ENCODE data around the gene GPT2.
"Not testable (repeated sequence)": the region's sequence is repeated elsewhere in the genome, so short reads cannot be mapped to it uniquely, and the experiment has no call there.

Gene GPT2

GRCh38 chr16:46932802-46933201 is 48.6 kb downstream of the GPT2 start:
- no peak for TF ChIP-seq PPARA (CRISPR knock-in tag; IDR thresholded peaks at IDR 0.05; ENCODE audit: borderline replicate concordance)
- no peak for TF ChIP-seq RARB (CRISPR knock-in tag; IDR thresholded peaks at IDR 0.05)
- TF ChIP-seq BACH2 (CRISPR knock-in tag; IDR thresholded peaks at IDR 0.05; ENCODE audit: borderline replicate concordance) = no peak
- no peak for TF ChIP-seq SNAI2 (CRISPR knock-in tag; IDR thresholded peaks at IDR 0.05)
- TF ChIP-seq ISL1 (CRISPR knock-in tag; IDR thresholded peaks at IDR 0.05) = no peak
- TF ChIP-seq ZNF70 (CRISPR knock-in tag; IDR thresholded peaks at IDR 0.05) = no peak
- no peak for TF ChIP-seq ZNF8 (CRISPR knock-in tag; IDR thresholded peaks at IDR 0.05)
- TF ChIP-seq TOX (CRISPR knock-in tag; IDR thresholded peaks at IDR 0.05; ENCODE audit: borderline replicate concordance) = no peak
- TF ChIP-seq ZFP3 (CRISPR knock-in tag; IDR thresholded peaks at IDR 0.05) = no peak
- no peak for TF ChIP-seq POU6F1 (CRISPR knock-in tag; IDR thresholded peaks at IDR 0.05; ENCODE audit: borderline replicate concordance, low read depth)
- no peak for TF ChIP-seq ESRRG (CRISPR knock-in tag; IDR thresholded peaks at IDR 0.05)
- no peak for TF ChIP-seq OSR1 (CRISPR knock-in tag; IDR thresholded peaks at IDR 0.05)
- TF ChIP-seq GLIS3 (CRISPR knock-in tag; IDR thresholded peaks at IDR 0.05) = no peak
- no peak for ATAC-seq

- TF ChIP-seq TSHZ2 (CRISPR knock-in tag; IDR thresholded peaks at IDR 0.05) (no peak), RARB (CRISPR knock-in tag; IDR thresholded peaks at IDR 0.05) (no peak), TOX (CRISPR knock-in tag; IDR thresholded peaks at IDR 0.05; ENCODE audit: borderline replicate concordance) (no peak), CREB5 (CRISPR knock-in tag; IDR thresholded peaks at IDR 0.05; ENCODE audit: low read depth) (no peak), ZFP3 (CRISPR knock-in tag; IDR thresholded peaks at IDR 0.05) (no peak), ZFP30 (CRISPR knock-in tag; IDR thresholded peaks at IDR 0.05) (no peak), PPARA (CRISPR knock-in tag; IDR thresholded peaks at IDR 0.05; ENCODE audit: borderline replicate concordance) (no peak), PATZ1 (CRISPR knock-in tag; IDR thresholded peaks at IDR 0.05; ENCODE audit: borderline replicate concordance) (no peak), ZNF8 (CRISPR knock-in tag; IDR thresholded peaks at IDR 0.05) (no peak), TCF4 (CRISPR knock-in tag; IDR thresholded peaks at IDR 0.05; ENCODE audit: borderline replicate concordance) (no peak), GLIS3 (CRISPR knock-in tag; IDR thresholded peaks at IDR 0.05) (no peak), ZNF565 (CRISPR knock-in tag; conservative IDR thresholded peaks at IDR 0.05; ENCODE audit: low read depth) (no peak), CSDC2 (CRISPR knock-in tag; IDR thresholded peaks at IDR 0.05) (no peak), BACH2 (CRISPR knock-in tag; IDR thresholded peaks at IDR 0.05; ENCODE audit: borderline replicate concordance) (no peak)
- no peak for ATAC-seq
Measured at GRCh38 chr16:46937536-46937935, 53.4 kb downstream of the GPT2 start.

- not testable (repeated sequence) for ATAC-seq
Measured at GRCh38 chr16:46944713-46945112, 60.6 kb downstream of the GPT2 start.

GRCh38 chr16:46947900-46948547 is 63.9 kb downstream of the GPT2 start:
- ATAC-seq = peak; percentile 94
- no peak for TF ChIP-seq GLIS3 (CRISPR knock-in tag; IDR thresholded peaks at IDR 0.05)
- TF ChIP-seq TOX (CRISPR knock-in tag; IDR thresholded peaks at IDR 0.05; ENCODE audit: borderline replicate concordance) = no peak
- TF ChIP-seq ISL1 (CRISPR knock-in tag; IDR thresholded peaks at IDR 0.05) = no peak
- no peak for TF ChIP-seq BACH2 (CRISPR knock-in tag; IDR thresholded peaks at IDR 0.05; ENCODE audit: borderline replicate concordance)
- no peak for TF ChIP-seq PPARA (CRISPR knock-in tag; IDR thresholded peaks at IDR 0.05; ENCODE audit: borderline replicate concordance)
- no peak for TF ChIP-seq ZNF8 (CRISPR knock-in tag; IDR thresholded peaks at IDR 0.05)
- no peak for TF ChIP-seq ARNTL (CRISPR knock-in tag; IDR thresholded peaks at IDR 0.05; ENCODE audit: borderline replicate concordance, low read depth)
- TF ChIP-seq PATZ1 (CRISPR knock-in tag; IDR thresholded peaks at IDR 0.05; ENCODE audit: borderline replicate concordance) = no peak
- TF ChIP-seq POU6F1 (CRISPR knock-in tag; IDR thresholded peaks at IDR 0.05; ENCODE audit: borderline replicate concordance, low read depth) = no peak
- TF ChIP-seq TCF4 (CRISPR knock-in tag; IDR thresholded peaks at IDR 0.05; ENCODE audit: borderline replicate concordance) = no peak
